Spleen (tissue), 7 donors: ENCODE results near the gene FBXO45.
"Not testable (repeated sequence)": the region's sequence is repeated elsewhere in the genome, so short reads cannot be mapped to it uniquely, and the experiment has no call there.

Experiments used
- POLR2AphosphoS5 ChIP-seq, 3 donors: sonication (generic); formaldehyde crosslinking; IDR thresholded peaks; one replicate each; pipeline ENCODE4 v1.5.1; 2017; ENCODE audit warnings: antibody characterized with exemption in 3 of 3
- TF ChIP-seq, protein P1 (sequence below), 11 experiments: fragments of 200-600 bp in 7 of 11; fragments of 450-650 bp in 4 of 11; sonication (generic) in 4 of 11; IDR thresholded peaks in 8 of 11; conservative IDR thresholded peaks in 3 of 11; 1 replicate in 7 of 11; 2 replicates in 4 of 11; pipeline versions ENCODE4 v1.4.0 to v1.8.0; 2016 to 2021; ENCODE audit warnings: antibody characterized with exemption in 11 of 11, inconsistent platforms in 4 of 11, mild to moderate bottlenecking in 1 of 11
- donor health status: DM: no; HTN: no; CAD: no; lungs with moderate emphysema.
- donor health status: DM: no; HTN: no; CAD: no.
- donor health status: DM: no; HTN: no; CAD: no.

DNA sequence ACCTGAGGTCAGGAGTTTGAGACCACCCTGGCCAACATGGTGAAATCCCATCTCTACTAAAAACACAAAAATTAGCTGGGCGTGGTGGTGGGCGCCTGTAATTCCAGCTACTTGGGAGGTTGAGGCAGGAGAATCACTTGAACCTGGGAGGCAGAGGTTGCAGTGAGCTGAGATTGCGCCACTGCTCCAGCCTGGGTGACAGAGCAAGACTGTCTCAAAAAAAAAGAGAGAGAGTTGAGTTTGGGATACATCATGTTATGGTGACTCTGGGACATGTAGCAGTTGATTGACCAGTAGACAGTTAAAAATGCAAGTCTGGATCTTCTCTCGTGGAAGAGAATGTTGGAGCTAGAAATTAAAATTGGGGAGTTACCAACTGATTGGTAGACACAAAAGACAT lies 69.5 kb downstream of the FBXO45 start:
- TF ChIP-seq, protein P1, sequence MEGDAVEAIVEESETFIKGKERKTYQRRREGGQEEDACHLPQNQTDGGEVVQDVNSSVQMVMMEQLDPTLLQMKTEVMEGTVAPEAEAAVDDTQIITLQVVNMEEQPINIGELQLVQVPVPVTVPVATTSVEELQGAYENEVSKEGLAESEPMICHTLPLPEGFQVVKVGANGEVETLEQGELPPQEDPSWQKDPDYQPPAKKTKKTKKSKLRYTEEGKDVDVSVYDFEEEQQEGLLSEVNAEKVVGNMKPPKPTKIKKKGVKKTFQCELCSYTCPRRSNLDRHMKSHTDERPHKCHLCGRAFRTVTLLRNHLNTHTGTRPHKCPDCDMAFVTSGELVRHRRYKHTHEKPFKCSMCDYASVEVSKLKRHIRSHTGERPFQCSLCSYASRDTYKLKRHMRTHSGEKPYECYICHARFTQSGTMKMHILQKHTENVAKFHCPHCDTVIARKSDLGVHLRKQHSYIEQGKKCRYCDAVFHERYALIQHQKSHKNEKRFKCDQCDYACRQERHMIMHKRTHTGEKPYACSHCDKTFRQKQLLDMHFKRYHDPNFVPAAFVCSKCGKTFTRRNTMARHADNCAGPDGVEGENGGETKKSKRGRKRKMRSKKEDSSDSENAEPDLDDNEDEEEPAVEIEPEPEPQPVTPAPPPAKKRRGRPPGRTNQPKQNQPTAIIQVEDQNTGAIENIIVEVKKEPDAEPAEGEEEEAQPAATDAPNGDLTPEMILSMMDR (IDR thresholded peaks at IDR 0.05 in 8 of 11, conservative IDR thresholded peaks at IDR 0.05 in 3 of 11), result not testable (repeated sequence)
- TF ChIP-seq POLR2AphosphoS5 (IDR thresholded peaks at IDR 0.05), result not testable (repeated sequence)
